Neural cell (in vitro differentiated cells): ENCODE results near the gene GMDS. TPM values are rescaled to one million over a fixed set of nuclear protein-coding genes. Genes with fewer than 3 reads are reported as not detected.
"Not testable (repeated sequence)": the region's sequence is repeated elsewhere in the genome, so short reads cannot be mapped to it uniquely, and the experiment has no call there.

Experiments used
- H2AFZ ChIP-seq: fragments of 200-600, 300-800 bp; sonication (generic), shearing (Covaris generic); 2 replicates; pipeline ENCODE4 v1.6.0; 2014; ENCODE audit warnings: low read depth, mild to moderate bottlenecking, antibody characterized with exemption, low read length, moderate library complexity
- H3F3A ChIP-seq: fragments of 200-600 bp; shearing (Covaris generic); 2 replicates; pipeline ENCODE4 v1.6.1; 2016; ENCODE audit warnings: mild to moderate bottlenecking, moderate library complexity, mixed read lengths, antibody characterized with exemption, low read length; ENCODE audit not compliant: insufficient read depth, poor library complexity, severe bottlenecking
- H3K27ac ChIP-seq: fragments of 200-600, 300-800 bp; sonication (generic), shearing (Covaris generic); 2 replicates; pipeline ENCODE4 v1.5.1; 2014; ENCODE audit warnings: mild to moderate bottlenecking, low read length, moderate library complexity
- H3K27me3 ChIP-seq: fragments of 300-800, 200-600 bp; sonication (generic), shearing (Covaris generic); 2 replicates; pipeline ENCODE4 v1.6.0; 2014; ENCODE audit warnings: mild to moderate bottlenecking, low read depth, low read length, moderate library complexity; ENCODE audit not compliant: insufficient read depth
- H3K36me3 ChIP-seq: fragments of 300-800, 200-600 bp; sonication (generic), shearing (Covaris generic); 2 replicates; pipeline ENCODE4 v1.5.1; 2014; ENCODE audit warnings: mild to moderate bottlenecking, antibody characterized with exemption, low read length, moderate library complexity; ENCODE audit not compliant: insufficient read depth
- H3K4me2 ChIP-seq: fragments of 300-800, 200-600 bp; sonication (generic), shearing (Covaris generic); 2 replicates; pipeline ENCODE4 v1.6.0; 2014; ENCODE audit warnings: mild to moderate bottlenecking, low read length
- H3K4me3 ChIP-seq: fragments of 300-800, 200-600 bp; sonication (generic), shearing (Covaris generic); 2 replicates; pipeline ENCODE4 v1.5.1; 2014; ENCODE audit warnings: mild to moderate bottlenecking, low read length, moderate library complexity
- H3K79me2 ChIP-seq: fragments of 200-600 bp; shearing (Covaris generic); replicated peaks from 2 replicates; pipeline ENCODE4 v1.6.0; 2014; ENCODE audit warnings: mild to moderate bottlenecking, low read length, moderate library complexity; ENCODE audit not compliant: insufficient read depth
- H3K9ac ChIP-seq: fragments of 300-800, 200-600 bp; sonication (generic), shearing (Covaris generic); 2 replicates; pipeline ENCODE4 v1.6.1; 2016; ENCODE audit warnings: mild to moderate bottlenecking, low read length, mixed read lengths
- H3K9me2 ChIP-seq: fragments of 200-600 bp; shearing (Covaris generic); 2 replicates; pipeline ENCODE4 v1.6.1; 2016; ENCODE audit warnings: mild to moderate bottlenecking, low read length, mixed read lengths; ENCODE audit not compliant: insufficient read depth
- H3K9me3 ChIP-seq: fragments of 200-600, 300-800 bp; sonication (generic), shearing (Covaris generic); 2 replicates; pipeline ENCODE4 v1.6.1; 2016; ENCODE audit warnings: mild to moderate bottlenecking, mixed run types, low read length, moderate library complexity, mixed read lengths
- H4K20me1 ChIP-seq: fragments of 200-600 bp; shearing (Covaris generic); 2 replicates; pipeline ENCODE4 v1.6.1; 2016; ENCODE audit warnings: mild to moderate bottlenecking, mixed run types; ENCODE audit not compliant: insufficient read depth
- CTCF ChIP-seq: fragments of 450-650 bp; IDR thresholded peaks from 2 replicates; pipeline ENCODE4 v1.5.1; 2014; ENCODE audit warnings: antibody characterized with exemption, mild to moderate bottlenecking, moderate library complexity; ENCODE audit not compliant: poor library complexity, severe bottlenecking
- EP300 ChIP-seq: fragments of 450-650 bp; conservative IDR thresholded peaks from 2 replicates; pipeline ENCODE4 v1.6.1; 2014; ENCODE audit warnings: antibody characterized with exemption, mild to moderate bottlenecking, moderate library complexity; ENCODE audit not compliant: poor library complexity, severe bottlenecking
- EZH2 ChIP-seq: fragments of 200-600, 300-800 bp; shearing (Covaris generic), sonication (generic); IDR thresholded peaks from 2 replicates; pipeline ENCODE4 v1.6.1; 2014; ENCODE audit warnings: antibody characterized with exemption, low read length, borderline replicate concordance, mild to moderate bottlenecking; ENCODE audit not compliant: insufficient read depth, poor library complexity, severe bottlenecking
- MXI1 ChIP-seq: fragments of 450-650 bp; conservative IDR thresholded peaks from 2 replicates; pipeline ENCODE4 v1.6.1; 2014; ENCODE audit warnings: antibody characterized with exemption, mild to moderate bottlenecking; ENCODE audit not compliant: poor library complexity, severe bottlenecking
- POLR2AphosphoS5 ChIP-seq: IDR thresholded peaks from 2 replicates; pipeline ENCODE4 v1.6.1; 2012
- RAD21 ChIP-seq: fragments of 450-650 bp; conservative IDR thresholded peaks from 2 replicates; pipeline ENCODE4 v1.6.1; 2014; ENCODE audit warnings: antibody characterized with exemption, mild to moderate bottlenecking, moderate library complexity
- REST ChIP-seq: IDR thresholded peaks from 2 replicates; pipeline ENCODE4 v1.6.1; 2012; ENCODE audit warnings: borderline replicate concordance
- SMC3 ChIP-seq: fragments of 450-650 bp; conservative IDR thresholded peaks from 2 replicates; pipeline ENCODE4 v1.6.1; 2014; ENCODE audit warnings: antibody characterized with exemption, mild to moderate bottlenecking, moderate library complexity; ENCODE audit not compliant: poor library complexity
- TAF1 ChIP-seq: IDR thresholded peaks from 2 replicates; pipeline ENCODE4 v1.6.1; 2012; ENCODE audit warnings: low read depth
- polyA plus RNA-seq: library from polyadenylated mRNA; depleted of rRNA; stranded (reverse); fragments of >200 nt; gene quantifications from 2 replicates; pipeline ENCODE4 v1.2.3, GENCODE V29; 2014

The GMDS gene
- polyA plus RNA-seq, 1 donor from 2014 or later = 11.4 TPM

GRCh38 chr6:1696463-1696850, 548.9 kb downstream of the GMDS start:
- Histone ChIP-seq H4K20me1 (no peaks in the 10 kb centered on the region), H3F3A (no peaks in the 10 kb centered on the region), H3K9me3 (no peaks in the 10 kb centered on the region), H3K27me3 (no peaks in the 10 kb centered on the region), H3K4me2 (no peak overlapping the region), H3K36me3 (no peaks in the 10 kb centered on the region), H3K9ac (no peak overlapping the region), H2AFZ (no peak overlapping the region), H3K79me2 (no peaks in the 10 kb centered on the region), H3K9me2 (no peaks in the 10 kb centered on the region), H3K4me3 (no peak overlapping the region), H3K27ac (no peak overlapping the region)
- TF ChIP-seq CTCF (no peak), SMC3 (no peak), TAF1 (no peak), EP300 (no peak), REST (no peak), EZH2 (no peak), RAD21 (no peak), MXI1 (no peak), POLR2AphosphoS5 (no peak)

- no peaks in the 10 kb centered on the region for H3F3A ChIP-seq
- H3K9me3 ChIP-seq = no peaks in the 10 kb centered on the region
- no peak overlapping the region for H3K9ac ChIP-seq
- no peak overlapping the region for H3K27ac ChIP-seq
- no peak for TF ChIP-seq POLR2AphosphoS5
- no peak for TF ChIP-seq CTCF
- TF ChIP-seq MXI1 = no peak
- TF ChIP-seq RAD21 = no peak
- no peak for TF ChIP-seq SMC3
- TF ChIP-seq EZH2 = no peak
- TF ChIP-seq TAF1 = no peak
- TF ChIP-seq EP300 = no peak
- TF ChIP-seq REST = no peak
- H3K9me2 ChIP-seq = no peaks in the 10 kb centered on the region
- H3K36me3 ChIP-seq = no peaks in the 10 kb centered on the region
- no peaks in the 10 kb centered on the region for H4K20me1 ChIP-seq
- no peaks in the 10 kb centered on the region for H3K79me2 ChIP-seq
- no peaks in the 10 kb centered on the region for H3K27me3 ChIP-seq
- H3K4me2 ChIP-seq = no peak overlapping the region
- no peak overlapping the region for H3K4me3 ChIP-seq
- no peak overlapping the region for H2AFZ ChIP-seq
Observed at GRCh38 chr6:1695546-1696462, 549.6 kb downstream of the GMDS start.

- H3K4me2 ChIP-seq, H3K36me3 ChIP-seq, H3K9me3 ChIP-seq, H3K27me3 ChIP-seq, H3K9ac ChIP-seq, H3K4me3 ChIP-seq, H4K20me1 ChIP-seq, H3K9me2 ChIP-seq, H3K27ac ChIP-seq, H3F3A ChIP-seq, H3K79me2 ChIP-seq, H2AFZ ChIP-seq: not testable (repeated sequence)
Observed at GRCh38 chr6:1691828-1692227, 553.6 kb downstream of the GMDS start.
